ENCODE measurements around the gene CCDC70. TPM values are rescaled to one million over a fixed set of nuclear protein-coding genes. Genes with fewer than 3 reads are reported as not detected.

CCDC70 gene
- total and polyA plus RNA-seq, 9 donors = not detected

DNA sequence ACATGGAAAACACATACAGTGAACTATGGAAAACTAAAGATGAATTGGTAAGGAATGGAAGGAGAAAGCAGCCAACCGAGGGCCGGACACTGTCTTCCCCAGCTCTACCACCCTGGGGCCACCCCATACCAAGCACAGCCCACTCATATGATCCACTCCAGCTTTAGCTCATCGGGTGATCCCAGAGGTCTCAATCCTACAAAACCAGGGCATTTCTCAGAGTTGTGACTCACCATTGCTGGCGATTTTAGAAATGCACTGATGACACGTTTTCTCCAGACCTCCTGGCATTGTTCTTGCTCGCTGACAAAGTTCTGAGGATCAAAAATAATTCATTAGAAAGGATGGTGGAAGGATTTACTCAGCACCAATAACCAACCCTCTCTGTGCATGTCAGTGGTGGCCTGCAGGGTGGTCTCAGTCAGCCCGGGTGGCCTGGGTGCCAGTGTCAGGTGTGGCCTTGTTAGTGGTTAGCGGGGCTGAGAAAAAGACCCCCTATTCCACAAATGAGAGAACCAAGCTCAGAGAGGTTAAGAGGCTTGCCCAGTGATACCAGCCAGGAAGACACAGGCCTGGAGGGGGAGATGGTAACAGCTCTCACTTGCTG is 23.4 kb upstream of the CCDC70 start:
- Histone ChIP-seq H3K4me3 (no peak overlapping the region), H3K27me3 (no peaks in the 10 kb centered on the region), H3K4me1 (ENCODE audit: insufficient read depth) (no peaks in the 10 kb centered on the region), H3K27ac (no peak overlapping the region), H3K9me3 (no peaks in the 10 kb centered on the region), H3K36me3 (no peaks in the 10 kb centered on the region)
- WGBS, 3 donors = 89 to 91% (median 91%) methylated on average over 8 of the region's 8 CpGs
- DNase-seq = no peak
- intact Hi-C loops (cut with DNase I) = loop anchor here in 2 of 4 donors (10.0 kb wide), 1 partner anchor 404 kb away; no protein-coding TSS in a partner anchor
- TF ChIP-seq, protein P1, sequence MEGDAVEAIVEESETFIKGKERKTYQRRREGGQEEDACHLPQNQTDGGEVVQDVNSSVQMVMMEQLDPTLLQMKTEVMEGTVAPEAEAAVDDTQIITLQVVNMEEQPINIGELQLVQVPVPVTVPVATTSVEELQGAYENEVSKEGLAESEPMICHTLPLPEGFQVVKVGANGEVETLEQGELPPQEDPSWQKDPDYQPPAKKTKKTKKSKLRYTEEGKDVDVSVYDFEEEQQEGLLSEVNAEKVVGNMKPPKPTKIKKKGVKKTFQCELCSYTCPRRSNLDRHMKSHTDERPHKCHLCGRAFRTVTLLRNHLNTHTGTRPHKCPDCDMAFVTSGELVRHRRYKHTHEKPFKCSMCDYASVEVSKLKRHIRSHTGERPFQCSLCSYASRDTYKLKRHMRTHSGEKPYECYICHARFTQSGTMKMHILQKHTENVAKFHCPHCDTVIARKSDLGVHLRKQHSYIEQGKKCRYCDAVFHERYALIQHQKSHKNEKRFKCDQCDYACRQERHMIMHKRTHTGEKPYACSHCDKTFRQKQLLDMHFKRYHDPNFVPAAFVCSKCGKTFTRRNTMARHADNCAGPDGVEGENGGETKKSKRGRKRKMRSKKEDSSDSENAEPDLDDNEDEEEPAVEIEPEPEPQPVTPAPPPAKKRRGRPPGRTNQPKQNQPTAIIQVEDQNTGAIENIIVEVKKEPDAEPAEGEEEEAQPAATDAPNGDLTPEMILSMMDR (IDR thresholded peaks at IDR 0.05) = no peak
- TF ChIP-seq POLR2A (IDR thresholded peaks at IDR 0.05) (no peak), EP300 (IDR thresholded peaks at IDR 0.05) (no peak)

DNA sequence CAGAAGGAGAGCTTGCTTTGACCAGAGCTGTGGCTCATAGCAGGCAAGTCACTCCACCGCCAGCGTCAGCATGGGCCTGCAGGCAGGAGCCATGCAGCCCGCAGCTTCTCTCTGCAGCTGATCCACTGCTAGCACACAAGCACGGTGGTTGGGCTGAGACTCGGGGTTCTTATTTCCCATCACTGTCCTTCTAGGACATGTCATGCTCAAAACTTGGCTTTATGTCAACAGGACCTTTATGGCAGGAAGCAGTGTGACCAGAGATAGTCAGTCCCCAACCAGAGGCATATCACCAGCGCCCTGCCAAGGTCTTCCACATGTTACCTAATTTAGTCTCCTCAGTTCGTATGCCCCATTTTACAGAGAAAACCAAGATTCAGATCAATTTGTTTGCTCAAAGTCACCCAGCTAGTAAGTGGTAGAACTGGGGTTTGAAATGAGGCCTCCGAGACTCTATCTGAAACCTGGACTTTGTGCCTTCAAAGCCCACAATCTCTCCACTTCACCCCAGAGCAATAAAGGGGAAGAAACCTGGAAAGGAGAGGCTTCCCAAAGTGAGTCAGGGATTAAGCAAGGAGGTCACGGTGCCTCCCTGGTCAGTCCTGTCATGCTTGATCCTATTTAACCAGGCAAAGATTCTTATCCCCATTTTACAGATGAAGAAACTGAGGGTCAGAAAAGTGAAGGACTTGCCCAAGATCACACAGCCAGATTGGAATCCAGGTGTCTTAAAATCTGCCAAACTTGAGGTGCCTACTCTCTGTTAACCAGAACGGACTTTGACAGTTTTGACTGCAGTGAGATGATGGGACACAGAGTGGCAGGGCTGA is 21.8 kb upstream of the CCDC70 start:
- TF ChIP-seq, protein P1 (IDR thresholded peaks at IDR 0.05) = no peak
- TF ChIP-seq POLR2A (IDR thresholded peaks at IDR 0.05) = no peak
- no peak for TF ChIP-seq EP300 (IDR thresholded peaks at IDR 0.05)
- H3K27ac ChIP-seq = no peak overlapping the region
- DNase-seq = no peak
- no peaks in the 10 kb centered on the region for H3K36me3 ChIP-seq
- no peaks in the 10 kb centered on the region for H3K27me3 ChIP-seq
- H3K4me3 ChIP-seq = no peak overlapping the region
- 91 to 94% (median 94%) methylated on average over 10 of the region's 10 CpGs for WGBS, 3 donors
- H3K4me1 ChIP-seq (ENCODE audit: insufficient read depth) = no peaks in the 10 kb centered on the region
- intact Hi-C loops (cut with DNase I) = loop anchor here in 2 of 4 donors (10.0 kb wide), 1 partner anchor 405 kb away; no protein-coding TSS in a partner anchor
- no peaks in the 10 kb centered on the region for H3K9me3 ChIP-seq

GRCh38 chr13:51840917-51841316 is 20.9 kb upstream of the CCDC70 start:
- no peaks in the 10 kb centered on the region for H3K36me3 ChIP-seq
- no peaks in the 10 kb centered on the region for H3K4me1 ChIP-seq (ENCODE audit: insufficient read depth)
- intact Hi-C loops (cut with DNase I) = no loop called here
- 82 to 86% (median 85%) methylated on average over 6 of the region's 6 CpGs for WGBS, 3 donors
- no peak overlapping the region for H3K27ac ChIP-seq
- TF ChIP-seq, protein P1 (IDR thresholded peaks at IDR 0.05) = no peak
- no peak for TF ChIP-seq EP300 (IDR thresholded peaks at IDR 0.05)
- TF ChIP-seq POLR2A (IDR thresholded peaks at IDR 0.05) = no peak
- no peak for DNase-seq
- no peak overlapping the region for H3K4me3 ChIP-seq
- no peaks in the 10 kb centered on the region for H3K27me3 ChIP-seq
- H3K9me3 ChIP-seq = no peaks in the 10 kb centered on the region

- no peak overlapping the region for H3K4me3 ChIP-seq
- H3K27me3 ChIP-seq = no peaks in the 10 kb centered on the region
- H3K9me3 ChIP-seq = no peaks in the 10 kb centered on the region
- H3K4me1 ChIP-seq (ENCODE audit: insufficient read depth) = no peaks in the 10 kb centered on the region
- DNase-seq = no peak
- intact Hi-C loops (cut with DNase I) = no loop called here
- H3K27ac ChIP-seq = no peak overlapping the region
- H3K36me3 ChIP-seq = no peaks in the 10 kb centered on the region
- TF ChIP-seq, protein P1 (IDR thresholded peaks at IDR 0.05) = no peak
- no peak for TF ChIP-seq POLR2A (IDR thresholded peaks at IDR 0.05)
- no peak for TF ChIP-seq EP300 (IDR thresholded peaks at IDR 0.05)
- 80 to 84% (median 82%) methylated on average over 6 of the region's 6 CpGs for WGBS, 3 donors
These were observed 20.0 kb upstream of the CCDC70 start for GRCh38 chr13:51841732-51842131.
